GM19463 (cell line): ENCODE measurements around the gene SLC25A28.

Experiments
- ATAC-seq: cut with Tn5 transposase; IDR thresholded peaks from one replicate; pipeline ENCODE4 v1.9.1; 2021; ENCODE audit warnings: mild to moderate bottlenecking, moderate library complexity; ENCODE audit not compliant: unreplicated experiment

Gene SLC25A28, protein sequence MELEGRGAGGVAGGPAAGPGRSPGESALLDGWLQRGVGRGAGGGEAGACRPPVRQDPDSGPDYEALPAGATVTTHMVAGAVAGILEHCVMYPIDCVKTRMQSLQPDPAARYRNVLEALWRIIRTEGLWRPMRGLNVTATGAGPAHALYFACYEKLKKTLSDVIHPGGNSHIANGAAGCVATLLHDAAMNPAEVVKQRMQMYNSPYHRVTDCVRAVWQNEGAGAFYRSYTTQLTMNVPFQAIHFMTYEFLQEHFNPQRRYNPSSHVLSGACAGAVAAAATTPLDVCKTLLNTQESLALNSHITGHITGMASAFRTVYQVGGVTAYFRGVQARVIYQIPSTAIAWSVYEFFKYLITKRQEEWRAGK

DNA sequence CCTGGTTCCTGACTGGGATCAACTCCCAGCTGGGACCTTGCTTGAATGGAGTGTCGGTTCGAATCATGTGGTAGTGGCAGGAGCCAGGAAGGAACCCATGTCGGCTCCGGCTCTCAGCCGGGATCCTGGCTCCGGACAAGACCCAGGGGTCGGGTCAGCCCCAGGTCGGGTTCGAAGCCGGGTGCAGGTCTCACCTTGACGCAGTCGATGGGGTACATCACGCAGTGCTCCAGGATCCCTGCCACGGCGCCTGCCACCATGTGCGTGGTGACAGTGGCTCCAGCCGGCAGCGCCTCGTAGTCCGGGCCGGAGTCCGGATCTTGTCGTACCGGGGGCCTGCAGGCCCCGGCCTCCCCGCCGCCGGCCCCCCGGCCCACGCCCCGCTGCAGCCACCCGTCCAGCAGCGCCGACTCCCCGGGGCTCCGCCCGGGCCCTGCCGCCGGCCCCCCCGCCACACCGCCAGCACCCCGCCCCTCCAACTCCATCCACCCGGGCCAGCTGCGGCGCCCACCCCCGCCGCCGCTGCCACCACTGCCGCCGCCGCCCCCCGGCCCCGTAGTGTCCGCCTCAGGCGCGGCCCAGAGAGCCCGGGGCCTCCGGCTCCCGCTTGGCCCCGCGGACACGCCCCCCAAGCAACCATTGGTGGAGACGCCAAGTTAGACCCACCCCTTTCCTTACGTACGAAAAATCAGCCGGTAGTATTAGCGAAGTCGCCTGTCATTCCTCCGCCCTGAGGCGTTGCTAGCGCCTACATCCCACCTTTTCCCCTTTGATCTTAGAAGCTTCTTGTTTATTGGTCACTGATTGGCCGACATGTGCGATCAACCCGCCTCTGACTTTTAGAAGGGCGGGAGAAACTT lies at the start of gene SLC25A28:
Gene SLC25A28, minus strand, starts transcription at position 589 of the 860 bp plus-strand sequence. Its CDS starts 104 bp downstream, at position 485.
- ATAC-seq, result no peak

DNA sequence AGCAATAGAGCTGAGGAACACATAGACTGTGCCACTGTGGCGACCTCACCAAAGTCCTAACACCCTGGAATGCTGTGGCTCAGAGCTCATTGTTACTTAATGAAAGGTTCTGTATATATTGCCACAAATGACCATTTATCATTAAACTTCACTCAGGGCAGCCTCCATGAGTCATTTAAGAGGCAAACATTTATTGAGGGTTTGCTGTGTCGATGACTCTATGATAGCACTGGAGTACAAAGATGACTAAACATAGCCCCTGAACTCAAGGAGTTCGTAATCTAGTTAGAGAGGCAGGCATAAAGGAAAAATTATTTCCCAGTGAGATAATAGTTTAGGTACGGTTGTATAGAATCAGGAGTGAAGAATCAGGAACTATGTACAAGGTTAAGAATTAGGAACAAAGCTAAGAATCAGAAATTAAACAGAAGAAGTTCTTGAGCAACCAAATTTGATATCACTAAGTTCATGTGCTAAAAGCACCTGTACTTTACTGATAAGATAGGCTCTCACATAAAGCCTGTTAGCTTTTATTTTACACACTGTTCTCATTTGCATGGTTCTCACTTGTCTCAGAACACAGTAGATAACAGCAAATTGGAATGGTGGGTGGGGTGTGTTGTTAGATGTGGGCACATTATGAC lies 47.0 kb upstream of the SLC25A28 start:
- ATAC-seq, result no peak

DNA sequence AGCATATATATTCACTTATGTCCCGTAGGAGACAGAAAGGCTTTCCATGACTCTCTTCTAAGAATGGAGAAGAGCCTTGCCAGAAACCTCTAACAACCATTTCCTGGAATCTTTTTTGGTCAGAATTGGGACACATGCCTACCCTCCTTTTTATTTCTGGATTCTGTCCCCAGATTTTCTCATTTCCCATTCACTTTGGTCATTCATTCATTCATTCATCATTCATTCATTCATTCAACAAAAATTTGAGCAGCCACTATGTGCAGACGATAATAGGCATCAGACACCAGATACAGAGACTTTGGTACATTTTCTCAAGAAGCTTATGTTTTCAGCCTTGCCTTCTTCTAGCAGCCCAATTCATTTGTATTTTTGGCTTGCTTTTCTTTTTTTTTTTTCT lies 45.1 kb upstream of the SLC25A28 start:
- ATAC-seq, result no peak

DNA sequence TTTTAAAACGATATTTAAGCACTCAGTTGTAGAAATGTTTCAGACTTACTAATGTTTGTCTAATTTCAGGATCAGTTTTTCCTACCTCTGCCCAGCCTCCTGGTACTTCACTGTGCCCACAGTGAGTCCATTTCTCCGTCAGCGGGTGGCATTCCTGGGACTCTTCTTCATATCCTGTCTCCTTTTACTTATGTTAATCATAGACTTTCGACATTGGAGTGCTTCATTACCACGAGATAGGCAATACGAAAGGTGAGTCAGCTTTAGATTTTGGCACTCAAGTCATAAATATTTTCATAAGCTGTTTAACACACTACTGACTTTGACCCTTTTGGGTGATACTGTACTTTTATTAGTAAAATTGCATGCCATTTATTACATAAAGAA lies 41.1 kb upstream of the SLC25A28 start:
- no peak for ATAC-seq

DNA sequence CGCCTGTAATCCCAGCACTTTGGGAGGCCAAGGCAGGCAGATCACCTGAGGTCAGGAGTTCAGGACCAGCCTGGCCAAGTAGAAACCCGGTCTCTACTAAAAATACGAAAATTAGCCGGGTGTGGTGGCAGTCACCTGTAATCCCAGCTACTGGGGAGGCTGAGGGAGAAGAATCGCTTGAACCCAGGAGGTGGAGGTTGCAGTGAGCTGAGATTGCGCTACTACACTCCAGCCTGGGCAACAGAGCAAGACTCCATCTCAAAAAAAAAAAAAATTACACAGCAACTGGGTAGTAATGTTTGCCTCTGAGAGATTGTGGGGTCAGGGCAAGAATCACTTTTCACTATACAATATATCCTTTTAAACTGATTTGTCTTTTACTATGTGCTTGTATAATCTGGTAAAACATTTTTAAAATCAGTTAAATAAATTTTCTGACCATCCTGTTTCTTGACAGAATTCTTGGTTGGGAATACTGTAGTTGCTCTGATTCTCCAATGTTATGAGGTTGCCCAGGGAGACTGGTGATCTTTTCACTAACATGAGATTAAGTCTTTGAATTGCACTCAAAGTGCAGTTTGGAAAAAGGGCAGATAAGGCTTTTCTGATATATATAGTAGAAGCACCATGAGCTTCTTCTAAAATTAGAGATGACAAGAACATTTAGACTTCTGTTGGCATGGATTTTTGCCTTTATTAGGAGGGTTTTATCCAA lies 40.6 kb upstream of the SLC25A28 start:
- no peak for ATAC-seq

DNA sequence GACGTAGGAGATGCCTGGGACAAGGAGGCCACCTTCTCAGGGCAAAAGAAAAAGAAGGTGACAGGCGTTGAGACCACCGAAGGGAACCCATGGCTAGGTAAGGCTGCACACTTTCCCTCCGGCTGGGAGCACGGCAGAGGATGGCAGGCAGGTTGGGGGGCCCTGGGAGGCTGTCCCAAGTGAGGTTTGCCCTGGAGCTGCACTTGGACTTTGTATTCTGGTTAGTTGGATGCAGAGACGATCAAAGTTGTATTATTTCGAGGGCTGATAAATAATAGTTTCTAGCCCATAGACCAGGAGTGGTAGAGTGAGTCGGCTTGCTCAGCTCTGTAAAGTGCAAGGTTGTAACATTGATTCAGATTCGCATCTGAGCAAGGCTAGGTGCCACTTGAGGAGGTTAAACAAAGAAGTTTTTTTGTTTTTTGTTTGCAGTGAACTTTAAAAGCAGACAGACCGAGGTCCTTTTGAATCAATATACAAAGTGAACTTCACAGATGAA lies 39.7 kb upstream of the SLC25A28 start:
- no peak for ATAC-seq

DNA sequence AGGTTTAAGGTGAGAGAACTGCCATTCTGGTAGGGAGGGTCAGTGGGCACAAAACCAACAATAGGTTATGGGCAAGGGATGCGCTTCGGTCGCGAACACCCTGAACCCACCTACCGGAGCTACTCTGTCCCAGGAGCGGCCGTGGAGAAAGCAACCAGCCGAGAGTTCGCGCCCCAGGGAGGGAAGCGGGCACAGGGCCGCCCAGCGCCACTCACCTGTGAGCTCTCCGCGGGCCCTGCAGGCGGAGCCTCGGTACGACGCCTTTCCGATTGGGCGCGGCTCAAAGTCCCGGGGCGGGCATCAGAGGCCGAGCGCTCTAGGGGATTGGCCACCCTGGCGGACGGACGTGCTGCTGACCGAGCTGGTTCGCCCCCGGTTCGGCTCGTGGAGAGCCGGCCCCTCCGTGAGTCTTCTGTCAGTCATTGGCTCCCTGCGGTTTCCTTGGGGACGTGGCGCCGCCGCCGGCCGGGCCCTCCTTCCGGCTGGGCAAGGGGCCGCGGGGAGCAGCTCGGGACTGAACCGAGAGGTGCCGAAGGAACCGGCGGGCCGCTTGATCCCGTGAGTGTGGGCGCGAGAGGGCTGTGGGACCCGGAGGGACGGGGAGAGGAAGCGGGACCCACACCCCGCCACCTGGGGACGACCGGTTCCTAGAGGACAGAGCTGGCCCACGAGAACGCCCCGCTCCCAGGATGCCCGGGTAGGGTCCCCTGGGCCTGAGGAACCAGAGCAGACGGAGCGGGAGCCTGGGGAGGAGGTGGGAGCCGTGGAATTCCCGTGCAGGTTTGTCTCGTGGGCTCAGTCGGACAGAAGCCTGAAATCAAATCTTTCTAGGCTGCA lies 39.0 kb upstream of the SLC25A28 start, which contains the start of gene ENTPD7:
Gene ENTPD7, plus strand, starts transcription at position 479 of the 837 bp plus-strand sequence. CDS start 448 bp downstream, outside the sequence.
- ATAC-seq, result peak; percentile 99

DNA sequence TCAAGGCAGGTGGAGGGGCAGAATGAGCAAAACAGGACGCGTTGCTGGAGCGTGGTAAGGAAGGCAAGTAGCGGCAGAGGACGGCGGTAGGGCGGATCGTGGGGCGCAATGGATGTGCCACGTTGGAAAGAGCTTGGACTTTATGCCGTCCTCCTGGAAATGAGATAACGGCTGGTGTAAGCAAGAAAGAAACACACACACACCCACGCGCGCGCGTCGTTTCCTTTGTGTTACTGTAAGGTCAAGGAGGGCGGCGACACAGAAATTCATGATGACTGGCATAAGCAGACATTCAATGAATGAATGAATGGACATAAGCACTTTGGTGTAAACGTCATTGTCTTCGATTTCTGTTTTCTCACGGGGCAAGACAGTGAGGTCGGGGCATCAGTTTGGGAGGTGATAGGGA lies 38.4 kb upstream of the SLC25A28 start:
- no peak for ATAC-seq

DNA sequence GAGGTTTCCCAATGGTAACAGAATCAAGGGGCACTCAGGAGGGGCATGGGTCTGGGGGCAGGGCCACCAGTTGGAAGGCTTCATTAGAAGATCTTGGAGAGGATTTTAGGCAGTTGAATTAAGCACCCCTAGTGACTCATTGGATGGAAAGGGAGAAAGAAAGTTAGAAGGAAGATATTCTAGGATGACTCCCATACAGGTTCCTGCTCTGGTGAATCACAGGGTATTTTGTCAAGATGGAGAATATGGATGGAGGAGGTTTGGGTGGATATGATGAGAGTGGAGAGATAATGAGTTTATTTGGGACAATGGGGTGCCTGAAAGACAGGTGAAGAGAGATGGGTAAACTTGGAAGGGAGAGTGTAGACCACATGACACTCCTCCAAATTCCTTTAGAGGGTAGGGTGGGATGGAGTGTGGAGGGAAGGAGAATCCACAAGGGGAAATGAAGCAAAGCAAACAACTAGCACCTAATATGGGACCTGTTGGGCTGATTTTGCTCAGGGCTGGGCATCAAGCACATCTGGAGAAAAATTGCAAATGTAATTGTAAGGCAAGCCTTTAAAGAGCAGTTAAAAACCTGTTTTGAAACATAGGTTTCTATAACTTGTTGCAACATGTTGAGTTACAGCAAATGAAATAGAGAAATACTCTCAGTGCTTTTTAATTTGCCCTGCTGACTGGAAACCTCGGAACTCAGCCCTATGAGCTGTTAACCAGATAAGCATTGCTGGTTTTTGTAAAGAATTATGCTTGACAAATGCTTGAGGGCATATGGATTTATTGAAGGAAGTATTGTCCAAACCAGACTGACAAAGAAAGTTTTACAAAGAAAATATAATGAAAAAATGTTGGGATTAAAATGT lies 36.2 kb upstream of the SLC25A28 start:
- ATAC-seq, result no peak

DNA sequence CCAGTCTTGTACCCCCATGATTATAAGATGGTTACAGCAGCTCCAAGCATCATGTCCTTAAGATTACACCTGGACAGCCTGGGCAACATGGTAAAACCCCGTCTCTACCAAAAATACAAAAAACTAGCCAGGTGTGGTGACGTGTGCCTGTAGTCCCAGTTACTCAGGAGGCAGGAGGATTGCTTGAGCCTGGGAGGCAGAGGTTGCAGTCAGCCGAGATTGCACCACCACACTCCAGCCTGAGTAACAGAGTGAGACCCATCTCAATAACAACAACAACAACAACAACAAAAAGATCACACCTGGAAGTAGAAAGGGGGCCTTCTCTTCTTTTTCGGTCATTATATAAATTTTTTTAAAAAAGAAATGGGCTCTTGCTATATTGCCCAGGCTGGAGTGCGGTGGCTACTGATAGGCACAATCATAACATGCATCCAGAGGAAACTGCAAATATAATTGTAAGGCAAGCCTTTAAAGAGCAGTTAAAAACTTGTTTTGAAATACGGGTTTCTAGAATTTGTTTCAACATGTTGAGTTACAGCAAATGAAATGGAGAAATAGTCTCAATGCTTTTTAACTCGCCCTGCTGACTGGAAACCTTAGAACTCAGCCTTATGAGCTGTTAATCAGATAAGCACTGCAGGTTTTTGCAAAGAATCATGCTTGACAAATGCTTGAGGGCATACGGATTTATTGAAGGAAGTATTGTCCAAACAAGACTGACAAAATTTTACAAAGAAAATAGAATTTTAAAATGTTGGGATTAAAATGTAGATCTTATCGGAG lies 34.3 kb upstream of the SLC25A28 start:
- no peak for ATAC-seq

DNA sequence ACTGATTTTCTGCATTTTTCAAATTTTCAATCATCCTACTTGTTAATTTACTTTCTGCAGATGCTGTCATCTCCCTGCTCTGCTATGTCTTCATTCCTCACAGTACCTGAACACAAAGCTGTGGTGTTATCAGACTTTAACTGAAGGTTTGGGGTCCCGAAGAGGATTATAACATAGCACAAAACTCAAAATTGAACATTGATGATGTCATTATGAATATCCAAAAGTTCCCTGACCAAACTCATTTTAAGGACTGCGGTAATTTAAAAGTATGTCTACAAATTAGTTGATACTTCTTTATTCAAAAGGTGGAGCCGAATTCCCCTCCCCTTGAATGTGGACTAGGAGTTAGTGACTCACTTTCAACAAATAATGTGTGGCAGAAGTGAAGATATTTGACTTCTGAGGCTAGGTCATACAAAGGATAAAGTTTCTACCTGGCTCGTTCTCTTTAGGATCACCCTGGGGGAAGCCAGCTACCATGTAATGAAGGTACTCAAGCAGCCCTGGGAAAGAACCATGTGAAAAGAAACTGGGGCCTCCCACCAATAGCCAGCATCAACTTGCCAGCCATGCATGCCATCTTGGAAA lies 32.7 kb upstream of the SLC25A28 start:
- ATAC-seq, result no peak

DNA sequence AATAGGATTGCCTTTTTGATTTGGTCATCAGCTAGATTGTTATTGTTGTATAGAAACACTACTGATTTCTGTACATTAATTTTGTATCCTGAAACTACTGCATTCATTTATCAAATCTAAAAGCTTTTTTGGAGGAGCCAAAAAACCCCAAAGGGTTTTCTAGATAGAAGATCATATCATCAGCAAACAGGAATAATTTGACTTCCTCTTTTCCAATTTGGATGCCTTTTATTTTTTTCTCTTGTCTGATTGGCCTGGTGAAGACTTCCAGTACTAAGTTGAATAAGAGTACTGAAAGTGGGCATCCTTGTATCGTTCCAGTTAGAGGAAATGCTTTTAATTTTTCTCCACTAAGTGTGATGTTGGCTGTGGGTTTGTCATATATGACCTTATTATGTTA lies 28.5 kb upstream of the SLC25A28 start:
- ATAC-seq, result no peak

DNA sequence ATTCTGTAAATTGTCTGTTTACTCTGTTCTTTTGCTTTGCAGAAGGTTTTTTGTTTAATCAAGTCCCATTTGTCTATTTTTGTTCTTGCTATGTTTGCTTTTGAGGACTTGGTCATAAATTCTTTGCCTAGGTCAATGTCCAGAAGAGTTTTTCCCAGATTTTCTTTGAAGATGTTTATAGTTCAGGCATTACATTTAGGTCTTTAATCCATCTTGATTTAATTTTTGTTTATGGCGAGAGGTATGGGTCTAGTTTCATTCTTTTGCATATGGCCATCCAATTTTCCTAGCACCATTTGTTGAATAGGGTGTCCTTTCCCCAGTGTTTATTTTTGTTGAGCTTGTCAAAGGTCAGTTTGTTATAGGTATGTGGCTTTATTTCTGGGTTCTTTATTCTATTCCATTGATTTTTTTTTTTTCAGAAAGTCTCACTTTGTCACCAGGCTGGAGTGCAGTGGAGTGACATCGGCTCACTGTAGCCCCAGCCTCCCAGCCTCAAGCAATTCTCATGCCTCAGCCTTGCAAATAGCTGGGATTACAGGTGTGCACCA lies 27.4 kb upstream of the SLC25A28 start:
- no peak for ATAC-seq

DNA sequence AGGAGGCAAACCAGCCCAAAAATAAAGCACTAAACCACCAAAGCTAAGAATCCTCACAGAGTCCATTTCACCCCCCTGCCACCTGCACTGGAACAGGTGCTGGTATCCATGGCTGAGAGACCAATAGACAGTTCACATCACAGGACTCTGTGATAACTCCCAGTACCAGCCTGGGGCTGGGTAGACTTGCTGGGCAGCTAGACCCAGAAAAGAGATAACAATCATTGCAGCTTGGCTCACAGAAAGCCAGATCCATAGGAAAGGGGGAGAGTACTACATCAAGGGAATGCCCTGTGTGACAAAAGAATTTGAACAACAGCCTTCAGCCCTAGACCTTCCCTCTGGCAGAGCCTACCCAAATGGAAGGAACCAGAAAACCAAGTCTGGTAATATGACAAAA lies 13.6 kb upstream of the SLC25A28 start:
- ATAC-seq, result no peak

DNA sequence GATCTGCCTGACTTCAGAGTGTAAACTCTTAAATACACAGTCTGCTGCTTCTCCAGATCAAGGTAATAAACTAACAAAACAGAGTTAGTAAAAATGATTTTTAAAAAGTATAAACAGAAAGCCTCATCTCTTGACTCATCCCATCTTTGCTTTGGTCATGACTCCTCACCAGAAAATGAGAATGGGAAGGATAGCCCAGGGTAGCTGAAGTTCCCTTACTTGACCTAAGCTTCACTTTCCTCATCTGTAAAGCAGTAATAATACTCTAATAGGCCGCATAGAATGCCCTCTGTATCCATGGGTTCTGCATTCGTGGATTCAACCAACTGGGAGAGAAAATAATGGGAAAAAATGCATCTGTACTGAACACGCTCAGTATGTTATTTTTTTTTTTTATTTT lies 11.3 kb upstream of the SLC25A28 start:
- no peak for ATAC-seq

DNA sequence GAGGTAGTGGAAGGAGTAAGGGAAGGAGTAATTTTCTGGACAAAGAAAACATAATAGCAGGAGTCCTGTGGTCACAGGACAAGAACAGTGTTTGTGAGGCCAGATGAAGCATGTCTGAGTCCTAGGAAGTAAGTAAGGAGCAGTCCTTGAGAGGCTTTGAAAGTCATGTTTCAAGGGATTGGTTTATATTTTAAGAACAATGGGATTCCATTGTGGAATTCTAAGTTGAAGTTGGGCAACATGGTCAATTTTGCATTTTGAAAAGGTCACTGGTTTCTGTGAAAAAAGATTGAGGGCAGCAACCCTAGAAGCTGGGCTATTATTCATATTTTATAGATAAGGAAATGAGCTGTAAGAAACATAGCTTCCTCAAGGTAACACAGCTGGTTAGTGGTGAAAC lies 10.8 kb upstream of the SLC25A28 start:
- no peak for ATAC-seq

DNA sequence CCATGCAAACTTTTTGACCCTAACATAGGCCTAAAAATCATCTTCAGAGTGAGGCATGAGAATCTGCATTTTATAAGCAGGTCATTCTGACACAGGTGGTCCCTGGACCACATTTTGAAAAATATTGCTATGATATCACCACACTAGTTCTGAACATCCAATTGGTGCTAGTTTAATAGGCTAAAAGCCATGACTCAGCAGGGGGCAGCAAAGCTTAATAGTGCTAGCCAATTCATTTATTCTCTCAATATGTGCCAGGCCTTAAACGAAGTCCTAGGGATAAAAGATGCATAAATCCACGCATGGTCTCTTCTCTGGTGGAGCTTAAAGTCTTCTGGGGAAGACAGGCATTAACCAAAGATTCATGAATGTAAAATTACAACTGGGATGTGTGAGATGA lies 10.2 kb upstream of the SLC25A28 start:
- no peak for ATAC-seq
